ENCODE measurements around the gene TMBIM1. TPM values are rescaled to one million over a fixed set of nuclear protein-coding genes. Genes with fewer than 3 reads are reported as not detected.

Gene TMBIM1
- polyA plus RNA-seq, 1 experiment: 91.4 TPM

GRCh38 chr2:218332920-218333645, 40.8 kb upstream of the TMBIM1 start:
- H3K4me3 ChIP-seq (ENCODE audit: low read depth, low read length): no peak overlapping the region
- no peaks in the 10 kb centered on the region for H3K9me3 ChIP-seq (ENCODE audit: control insufficient read depth, insufficient read depth, low read length)
- CTCF ChIA-PET: interaction anchor here (0.7 kb wide), 1 partner anchor 53 kb away, joined by 4 read pairs; no protein-coding TSS in a partner anchor
- TF ChIP-seq CTCF (IDR thresholded peaks at IDR 0.05; ENCODE audit: low read depth, low read length): no peak
- H3K27me3 ChIP-seq (ENCODE audit: control insufficient read depth, insufficient read depth, low read length): peaks cover 2% of the 10 kb centered on the region
- no peak for DNase-seq (ENCODE audit: low read depth, low spot score)
- H3K27ac ChIP-seq (ENCODE audit: low read depth, low read length): no peak overlapping the region
- POLR2A ChIA-PET: no interaction called here

GRCh38 chr2:218332288-218332687, 40.0 kb upstream of the TMBIM1 start:
- no peak for TF ChIP-seq CTCF (IDR thresholded peaks at IDR 0.05; ENCODE audit: low read depth, low read length)
- H3K27ac ChIP-seq (ENCODE audit: low read depth, low read length): no peak overlapping the region
- ChIA-PET CTCF (interaction anchor here (0.7 kb wide), 1 partner anchor 52 kb away, joined by 4 read pairs; no protein-coding TSS in a partner anchor), POLR2A (no interaction called here)
- peaks cover 2% of the 10 kb centered on the region for H3K27me3 ChIP-seq (ENCODE audit: control insufficient read depth, insufficient read depth, low read length)
- no peak overlapping the region for H3K4me3 ChIP-seq (ENCODE audit: low read depth, low read length)
- H3K9me3 ChIP-seq (ENCODE audit: control insufficient read depth, insufficient read depth, low read length): no peaks in the 10 kb centered on the region
- no peak for DNase-seq (ENCODE audit: low read depth, low spot score)

DNA sequence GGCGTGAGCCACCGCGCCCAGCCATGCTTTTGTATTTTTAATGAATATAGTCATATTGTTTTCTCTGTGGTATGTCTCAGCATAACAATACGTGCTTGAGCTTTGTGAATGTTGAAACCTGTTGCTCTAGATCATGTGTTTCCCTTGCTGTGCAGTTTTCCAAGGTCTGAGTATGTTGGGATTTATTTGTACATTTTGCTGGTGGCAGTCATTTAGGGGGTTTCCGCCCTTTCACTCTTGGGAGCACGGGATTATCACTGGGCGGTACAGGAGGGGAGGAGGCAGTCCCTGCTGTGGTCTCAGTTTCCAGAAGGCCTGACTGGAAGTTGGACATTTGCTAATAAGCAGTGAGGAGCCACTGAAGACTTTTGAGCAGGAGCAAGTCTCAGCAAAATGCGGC, 39.4 kb upstream of the TMBIM1 start:
- no peak for DNase-seq (ENCODE audit: low read depth, low spot score)
- CTCF ChIA-PET: no interaction called here
- H3K9me3 ChIP-seq (ENCODE audit: control insufficient read depth, insufficient read depth, low read length): no peaks in the 10 kb centered on the region
- H3K27ac ChIP-seq (ENCODE audit: low read depth, low read length): no peak overlapping the region
- no peak overlapping the region for H3K4me3 ChIP-seq (ENCODE audit: low read depth, low read length)
- no peak for TF ChIP-seq CTCF (IDR thresholded peaks at IDR 0.05; ENCODE audit: low read depth, low read length)
- POLR2A ChIA-PET: no interaction called here
- H3K27me3 ChIP-seq (ENCODE audit: control insufficient read depth, insufficient read depth, low read length): peaks cover 2% of the 10 kb centered on the region

- Histone ChIP-seq H3K9me3 (ENCODE audit: control insufficient read depth, insufficient read depth, low read length) (no peaks in the 10 kb centered on the region), H3K27ac (ENCODE audit: low read depth, low read length) (no peak overlapping the region), H3K27me3 (ENCODE audit: control insufficient read depth, insufficient read depth, low read length) (peaks cover 2% of the 10 kb centered on the region), H3K4me3 (ENCODE audit: low read depth, low read length) (no peak overlapping the region)
- TF ChIP-seq CTCF (IDR thresholded peaks at IDR 0.05; ENCODE audit: low read depth, low read length): no peak
- ChIA-PET CTCF (interaction anchor here (0.9 to 1.5 kb wide), 3 partner anchors 27 to 66 kb away, joined by 3 read pairs; partner anchors contain the start of genes CATIP and PNKD), POLR2A (no interaction called here)
- DNase-seq (ENCODE audit: low read depth, low spot score): no peak
These were observed 37.7 kb upstream of the TMBIM1 start for GRCh38 chr2:218329826-218330593.
